GM21825 (cell line): ENCODE data around the gene ABLIM2.

ENCODE experiments used
- ATAC-seq: cut with Tn5 transposase; IDR thresholded peaks from one replicate; pipeline ENCODE4 v1.9.1; 2021; ENCODE audit warnings: mild to moderate bottlenecking, moderate library complexity; ENCODE audit not compliant: unreplicated experiment

ABLIM2 gene

DNA sequence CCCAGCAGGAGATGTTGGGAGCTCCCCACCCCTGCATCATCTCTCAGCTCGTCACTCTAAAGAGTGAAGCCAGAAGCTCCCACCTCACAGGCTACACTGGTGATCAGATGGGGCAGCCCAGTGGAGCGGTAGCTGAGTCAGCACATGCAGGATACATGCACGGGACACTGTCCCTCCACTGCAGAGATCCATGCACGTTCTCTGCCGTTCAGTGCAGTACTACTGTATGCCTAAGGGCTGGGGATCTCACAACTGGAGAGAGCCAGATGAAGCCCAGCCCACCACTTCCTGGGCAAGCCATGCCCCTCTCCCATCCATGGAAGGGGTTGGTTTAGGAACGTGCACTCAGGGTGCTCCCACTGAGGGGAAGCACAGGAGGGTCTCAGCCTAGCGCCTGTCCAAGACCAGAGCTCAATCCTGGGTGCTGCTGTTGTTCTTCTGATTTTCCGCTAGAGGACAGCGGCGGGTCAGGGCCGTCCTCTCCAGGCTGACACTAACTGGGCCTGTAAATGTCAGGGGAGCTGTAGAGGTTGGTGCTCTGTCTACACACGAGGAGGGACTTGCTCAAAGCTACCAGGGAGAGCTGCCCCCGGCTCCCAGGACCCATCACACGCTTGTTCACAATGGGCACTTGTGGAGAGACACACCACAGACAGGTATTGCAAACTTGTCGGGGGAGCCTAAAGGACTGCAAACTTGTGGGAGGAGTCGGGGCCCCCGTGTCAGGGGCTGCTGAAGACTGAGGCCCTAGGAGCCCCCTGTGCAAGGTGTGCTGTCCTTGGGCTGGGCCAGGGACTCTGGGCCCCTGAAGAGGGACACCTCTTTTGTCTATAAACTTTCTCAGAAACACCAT is 18.2 kb upstream of the ABLIM2 start:
- peak; percentile 73 for ATAC-seq

GRCh38 chr4:8175686-8176085 is 17.1 kb upstream of the ABLIM2 start:
- ATAC-seq = no peak

GRCh38 chr4:8174970-8175369 is 16.4 kb upstream of the ABLIM2 start:
- ATAC-seq = no peak

DNA sequence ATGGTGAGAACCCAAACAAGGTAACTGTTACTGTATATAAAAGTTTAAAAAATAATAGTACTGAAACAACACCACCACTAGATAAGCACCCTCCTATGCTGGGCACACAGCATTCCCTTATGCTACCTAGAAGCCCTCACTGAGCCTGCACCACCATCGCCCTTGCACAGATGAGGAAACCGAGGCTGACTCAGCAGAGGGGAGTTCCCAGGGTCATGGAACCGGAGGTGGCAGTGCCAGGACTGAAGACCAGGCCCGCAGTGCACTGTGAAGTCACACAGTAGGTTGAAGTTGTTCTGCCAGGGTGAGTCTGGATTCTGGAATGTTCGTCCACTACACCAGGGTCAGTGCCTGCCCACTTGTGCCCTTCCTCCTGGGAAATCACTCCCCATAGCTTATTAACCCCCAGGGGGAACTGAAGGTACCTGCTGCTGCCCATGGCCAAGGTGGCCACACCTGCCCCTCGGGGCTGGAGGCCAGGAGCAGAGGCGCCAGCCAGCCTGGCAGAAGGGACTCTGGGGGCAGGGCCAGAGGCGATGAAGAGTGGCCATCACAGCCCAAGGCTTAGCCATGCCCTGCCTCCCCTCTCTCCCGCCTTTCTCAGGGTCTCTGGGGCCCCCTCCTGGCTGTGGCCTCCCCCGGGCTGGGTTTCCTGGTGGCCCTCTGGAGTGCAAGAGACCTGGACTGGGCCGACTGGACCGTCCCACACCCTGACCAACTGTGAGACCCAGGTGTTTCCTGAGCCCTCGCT is 15.1 kb upstream of the ABLIM2 start:
- no peak for ATAC-seq

DNA sequence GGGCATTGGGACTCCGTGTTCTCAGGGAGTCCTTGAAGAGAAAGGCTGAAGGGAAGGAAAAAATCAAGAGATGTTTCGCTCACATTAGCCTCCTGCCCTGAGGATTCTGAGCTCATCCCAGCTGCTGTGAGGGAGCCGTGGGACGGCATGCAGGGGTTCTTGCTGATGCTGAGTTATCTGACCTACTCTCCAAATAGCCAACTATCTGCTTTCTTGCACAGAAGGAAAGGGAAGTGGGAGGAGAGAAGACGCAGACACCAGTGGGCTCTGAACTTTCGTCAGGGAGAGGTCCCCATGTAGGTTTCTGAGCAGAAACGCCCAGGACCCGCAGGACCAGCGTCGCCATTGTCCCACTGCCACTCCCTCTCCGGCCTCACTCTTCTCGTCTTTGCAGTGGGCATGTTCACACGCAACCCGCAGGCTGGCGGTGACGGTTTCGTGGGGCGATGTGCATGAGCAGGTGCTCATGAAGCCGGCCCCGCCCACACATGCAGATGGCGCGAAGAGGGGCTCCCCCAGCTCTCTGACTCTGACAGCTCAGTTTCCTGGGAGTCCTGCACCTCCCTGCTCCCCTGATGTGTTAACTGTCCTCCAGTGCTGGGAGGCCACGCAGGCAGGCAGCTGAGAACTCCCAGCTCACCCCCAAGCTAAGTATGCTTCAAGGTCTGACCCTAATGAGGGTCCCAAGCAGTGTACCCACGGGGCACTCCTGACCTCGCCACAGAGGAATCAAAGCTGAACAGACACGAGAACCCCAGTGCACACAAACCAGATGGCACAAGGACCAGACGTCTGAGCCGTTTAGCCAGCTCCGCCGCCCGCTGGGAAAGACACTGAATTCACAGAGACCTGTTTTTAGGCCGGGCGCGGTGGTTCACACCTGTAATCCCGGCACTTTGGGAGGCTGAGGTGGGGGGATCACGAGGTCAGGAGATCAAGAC is 13.6 kb upstream of the ABLIM2 start:
- peak; percentile 75 for ATAC-seq

DNA sequence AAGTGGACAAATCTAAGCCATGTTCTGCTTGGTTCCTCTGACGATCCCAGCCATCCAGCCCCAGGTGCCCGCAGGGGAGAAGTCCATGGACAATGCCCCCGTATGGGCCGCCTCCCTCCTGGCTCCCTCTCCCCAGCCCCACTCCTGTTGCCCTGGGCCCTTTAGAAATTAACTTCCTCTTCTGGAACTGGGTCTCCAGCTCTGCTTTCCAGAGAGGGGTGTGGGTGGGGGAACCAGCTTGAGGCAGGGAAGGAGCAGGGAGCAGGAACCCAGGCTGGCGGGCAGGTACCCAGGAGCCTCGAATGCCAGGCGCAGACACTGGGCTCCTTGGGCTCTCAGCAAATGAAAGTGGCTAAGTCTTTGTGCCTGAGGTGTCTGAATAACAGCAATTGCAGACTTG is 12.7 kb upstream of the ABLIM2 start:
- no peak for ATAC-seq

DNA sequence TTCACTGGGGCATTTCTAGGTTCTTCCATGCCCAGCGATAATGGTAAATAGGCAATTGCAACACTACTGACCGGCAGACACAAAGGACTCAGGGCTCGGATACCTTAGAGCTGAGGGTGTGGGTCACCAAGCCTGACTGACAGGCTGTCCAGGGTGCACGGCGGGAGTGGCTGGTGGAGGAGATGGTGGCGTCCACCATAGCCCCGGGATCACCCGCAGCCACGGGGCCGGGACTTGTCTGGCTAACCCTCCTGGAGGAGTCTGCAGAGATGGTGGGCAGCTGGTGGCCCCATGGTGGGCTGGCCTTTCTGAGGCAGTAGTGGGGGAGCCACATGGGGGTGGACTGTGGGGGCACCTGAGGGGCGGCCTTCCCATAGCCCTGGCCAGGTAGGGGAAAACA is 11.7 kb upstream of the ABLIM2 start:
- no peak for ATAC-seq

DNA sequence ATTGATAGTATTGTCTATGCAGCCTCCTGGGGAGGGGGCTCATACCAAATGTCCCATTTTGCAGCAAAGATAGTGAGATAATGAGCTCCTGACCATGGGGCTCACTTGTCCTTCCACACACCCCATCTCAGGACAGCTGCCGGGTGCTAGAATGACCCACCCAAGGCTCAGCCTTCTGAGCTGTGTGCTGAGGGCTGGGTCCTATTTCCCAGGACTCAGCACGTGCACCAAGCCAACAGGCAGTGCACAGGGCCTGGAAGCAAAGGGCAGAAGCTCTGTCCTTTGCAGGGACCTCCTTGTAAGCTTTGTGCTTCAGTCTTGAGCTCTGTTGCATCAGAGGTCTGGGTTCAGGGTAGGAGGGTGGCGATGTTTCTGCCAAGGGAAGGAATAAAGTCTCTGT is 11.2 kb upstream of the ABLIM2 start:
- no peak for ATAC-seq

DNA sequence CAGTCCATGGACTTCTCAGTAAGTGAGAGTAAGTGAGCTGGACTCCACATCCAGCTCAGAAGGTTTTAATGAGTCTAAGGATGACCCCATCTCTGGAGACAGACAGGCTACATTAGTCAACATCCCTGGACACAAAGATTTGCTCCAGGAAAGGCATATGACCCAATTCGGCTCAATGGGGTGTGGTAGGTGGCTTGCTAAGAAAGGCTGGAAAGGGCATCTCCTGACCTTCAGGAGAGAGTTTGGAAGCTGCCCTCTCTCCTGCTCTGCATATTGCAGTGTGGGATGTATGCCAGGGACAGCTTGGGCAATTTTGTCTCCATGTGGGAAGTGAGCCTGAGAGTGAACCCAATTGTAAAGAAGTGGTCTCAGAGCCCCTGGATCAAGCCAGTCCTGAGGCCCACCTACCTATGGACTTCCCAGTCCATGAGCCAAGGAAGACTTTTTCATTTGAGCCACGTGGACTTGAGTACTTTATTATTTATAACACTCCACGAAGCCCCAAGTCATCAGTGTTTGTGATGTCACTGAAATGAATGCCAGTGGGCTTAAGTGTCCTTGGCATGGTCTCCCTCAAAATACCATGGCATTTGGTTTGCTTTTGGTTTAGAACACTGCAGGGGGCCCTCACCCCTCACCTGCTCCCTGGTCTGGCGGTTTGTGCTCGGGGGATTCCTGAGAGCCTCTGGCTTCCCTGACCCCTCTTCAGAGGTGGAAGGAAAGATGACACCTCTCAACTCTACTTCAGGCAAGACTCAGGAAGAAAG is 10.4 kb upstream of the ABLIM2 start:
- ATAC-seq = no peak

- no peak for ATAC-seq
These were observed 9.6 kb upstream of the ABLIM2 start for GRCh38 chr4:8168232-8168631.

GRCh38 chr4:8167815-8168214 is 9.2 kb upstream of the ABLIM2 start:
- ATAC-seq = no peak

DNA sequence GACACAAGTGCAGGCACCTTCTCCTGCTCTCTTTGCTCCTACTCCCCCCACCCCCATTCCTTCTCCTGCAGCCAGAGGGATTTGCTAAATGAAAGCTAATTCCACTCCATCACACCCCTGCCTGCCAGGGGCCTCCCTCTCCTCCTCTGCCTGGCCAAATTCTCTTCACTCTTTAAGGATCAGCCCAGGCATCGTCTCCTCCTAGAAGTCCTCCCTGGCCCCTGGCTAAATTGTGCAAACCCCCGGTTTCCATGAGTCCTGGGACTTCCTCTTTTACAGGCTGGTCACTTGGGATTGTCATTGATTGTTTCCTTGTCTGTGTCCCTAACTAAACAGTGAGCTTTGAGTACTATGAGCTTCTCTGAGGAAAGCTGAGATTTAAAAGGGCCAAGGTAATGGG is 8.7 kb upstream of the ABLIM2 start:
- ATAC-seq = no peak

- ATAC-seq = no peak
These were observed 6.8 kb upstream of the ABLIM2 start for GRCh38 chr4:8165374-8165896.

GRCh38 chr4:8164687-8165086 is 6.1 kb upstream of the ABLIM2 start:
- no peak for ATAC-seq

DNA sequence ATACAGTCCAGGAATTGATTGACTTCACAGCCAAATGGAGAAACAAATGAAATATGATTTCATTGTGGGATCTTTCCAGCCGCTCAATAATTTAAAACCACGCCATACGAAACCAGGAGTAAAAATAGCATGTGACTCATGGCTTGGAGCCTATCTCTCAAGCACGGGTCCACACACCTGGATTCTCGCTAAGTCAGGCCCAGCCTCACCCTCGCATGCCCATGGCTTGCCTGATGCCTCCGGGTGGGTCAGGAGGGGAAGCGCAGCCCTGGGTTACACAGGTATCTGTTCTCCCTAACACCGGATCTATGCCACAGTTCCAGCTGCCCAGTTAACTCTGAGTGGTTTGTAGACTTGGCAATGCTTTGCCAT is 5.6 kb upstream of the ABLIM2 start:
- ATAC-seq = no peak

DNA sequence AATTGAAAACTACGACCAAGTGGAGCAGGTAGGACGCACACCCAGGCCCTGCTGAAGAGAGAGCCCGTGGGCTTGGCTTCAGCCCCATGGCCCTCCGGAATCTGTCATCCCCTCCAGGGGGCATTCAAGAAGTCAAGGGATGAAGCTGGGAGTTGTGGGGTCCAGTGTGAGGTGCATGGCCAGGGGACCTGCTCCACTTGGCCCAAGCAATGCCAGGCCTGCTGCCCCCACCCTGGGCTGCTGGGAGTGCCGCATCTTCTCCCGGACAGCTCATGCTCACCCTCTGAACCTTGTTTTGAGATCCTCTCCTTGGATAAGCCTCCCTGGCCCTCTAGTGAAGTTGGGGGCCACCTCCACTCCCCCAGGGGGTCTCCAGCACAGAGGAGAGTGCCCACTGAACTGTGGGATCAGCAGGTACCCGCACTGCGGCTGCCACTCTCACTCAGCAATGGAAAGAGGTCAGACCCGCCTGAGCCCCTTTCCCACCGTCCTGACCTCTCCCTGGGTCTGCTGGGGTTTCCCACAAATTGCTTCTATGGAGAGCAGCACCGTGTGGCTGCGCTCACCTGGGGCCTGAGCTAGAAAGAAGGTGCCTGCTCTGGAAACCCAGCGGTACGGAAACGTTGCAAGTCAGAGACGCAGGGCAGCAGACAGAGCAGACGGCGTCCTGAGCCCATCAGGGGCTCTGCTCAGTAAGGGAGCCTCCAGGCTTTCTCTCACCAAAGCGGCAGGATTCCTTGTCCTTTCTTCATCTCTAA is 5.0 kb upstream of the ABLIM2 start:
- ATAC-seq = no peak

GRCh38 chr4:8163026-8163425 is 4.4 kb upstream of the ABLIM2 start:
- no peak for ATAC-seq

GRCh38 chr4:8162625-8163024 is 4.0 kb upstream of the ABLIM2 start:
- ATAC-seq = no peak

DNA sequence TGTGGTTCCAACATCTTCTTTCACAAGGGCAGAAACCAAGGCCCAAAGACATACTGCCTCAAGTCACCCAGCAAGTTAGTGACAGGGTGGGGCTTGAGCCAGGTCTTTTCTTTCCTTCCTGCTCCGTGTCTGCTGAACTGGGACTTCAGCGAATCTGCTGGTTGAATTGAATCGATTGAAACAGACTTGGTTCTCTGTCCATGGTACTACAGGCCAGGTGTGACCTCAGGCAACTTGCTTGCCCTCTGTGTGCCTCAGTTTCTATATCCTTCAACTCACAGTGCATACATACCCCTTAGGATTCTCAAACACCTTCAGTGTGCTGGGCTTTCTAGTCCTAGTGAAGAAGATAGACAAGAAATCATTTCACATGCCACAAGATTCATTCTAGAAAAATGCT is 2.0 kb upstream of the ABLIM2 start:
- no peak for ATAC-seq

DNA sequence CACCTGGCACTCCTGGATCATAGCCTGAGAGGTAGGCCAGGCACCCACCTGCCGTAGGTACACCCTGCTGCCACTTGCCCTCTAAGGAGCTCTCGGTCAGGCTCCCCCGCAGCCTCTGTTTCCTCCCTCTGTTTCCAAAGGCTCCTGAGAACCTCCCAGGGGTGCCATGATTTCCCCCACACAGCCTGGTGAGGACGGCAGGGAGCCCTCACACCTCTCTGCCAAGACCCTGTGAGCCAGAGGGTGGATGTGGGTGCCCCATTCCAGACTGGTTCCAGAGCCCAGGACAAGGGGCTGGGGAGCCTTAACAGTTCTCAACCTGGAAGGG is 1.6 kb upstream of the ABLIM2 start:
- no peak for ATAC-seq
